Keratinocyte (primary cell): Measurements from ENCODE around the gene TMEM87B.

Experiments used
- EZH2 ChIP-seq: IDR thresholded peaks from one replicate; pipeline ENCODE4 v1.6.1; 2012; ENCODE audit warnings: inconsistent platforms, mild to moderate bottlenecking, low read length, moderate library complexity
- TF ChIP-seq, protein P1 (sequence below), 3 experiments: IDR thresholded peaks in 1 of 3; conservative IDR thresholded peaks in 1 of 3; optimal IDR thresholded peaks in 1 of 3; 2 replicates in 2 of 3; 3 replicates in 1 of 3; pipeline versions ENCODE3 to v1.5.1; 2011; ENCODE audit warnings: low read length in 3 of 3, mild to moderate bottlenecking in 3 of 3, moderate library complexity in 2 of 3, control low read depth in 1 of 3, inconsistent platforms in 1 of 3; ENCODE audit not compliant: insufficient read depth in 2 of 3; ENCODE audit errors: extremely low read depth in 1 of 3

GRCh38 chr2:112110966-112111365 is 55.9 kb downstream of the TMEM87B start:
- TF ChIP-seq, protein P1, sequence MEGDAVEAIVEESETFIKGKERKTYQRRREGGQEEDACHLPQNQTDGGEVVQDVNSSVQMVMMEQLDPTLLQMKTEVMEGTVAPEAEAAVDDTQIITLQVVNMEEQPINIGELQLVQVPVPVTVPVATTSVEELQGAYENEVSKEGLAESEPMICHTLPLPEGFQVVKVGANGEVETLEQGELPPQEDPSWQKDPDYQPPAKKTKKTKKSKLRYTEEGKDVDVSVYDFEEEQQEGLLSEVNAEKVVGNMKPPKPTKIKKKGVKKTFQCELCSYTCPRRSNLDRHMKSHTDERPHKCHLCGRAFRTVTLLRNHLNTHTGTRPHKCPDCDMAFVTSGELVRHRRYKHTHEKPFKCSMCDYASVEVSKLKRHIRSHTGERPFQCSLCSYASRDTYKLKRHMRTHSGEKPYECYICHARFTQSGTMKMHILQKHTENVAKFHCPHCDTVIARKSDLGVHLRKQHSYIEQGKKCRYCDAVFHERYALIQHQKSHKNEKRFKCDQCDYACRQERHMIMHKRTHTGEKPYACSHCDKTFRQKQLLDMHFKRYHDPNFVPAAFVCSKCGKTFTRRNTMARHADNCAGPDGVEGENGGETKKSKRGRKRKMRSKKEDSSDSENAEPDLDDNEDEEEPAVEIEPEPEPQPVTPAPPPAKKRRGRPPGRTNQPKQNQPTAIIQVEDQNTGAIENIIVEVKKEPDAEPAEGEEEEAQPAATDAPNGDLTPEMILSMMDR (optimal IDR thresholded peaks at IDR 0.05 in 1 of 3, IDR thresholded peaks at IDR 0.05 in 1 of 3, conservative IDR thresholded peaks at IDR 0.05 in 1 of 3; ENCODE audit: extremely low read depth in 1 of 3, insufficient read depth in 2 of 3, low read length in 3 of 3) = no peak
- TF ChIP-seq EZH2 = no peak
